HG02973 (cell line): Measurements from ENCODE around the gene EFEMP1.

Experiments used
- ATAC-seq: cut with Tn5 transposase; IDR thresholded peaks from one replicate; pipeline ENCODE4 v1.9.1; 2021; ENCODE audit warnings: moderate library complexity; ENCODE audit not compliant: unreplicated experiment

Gene EFEMP1, protein sequence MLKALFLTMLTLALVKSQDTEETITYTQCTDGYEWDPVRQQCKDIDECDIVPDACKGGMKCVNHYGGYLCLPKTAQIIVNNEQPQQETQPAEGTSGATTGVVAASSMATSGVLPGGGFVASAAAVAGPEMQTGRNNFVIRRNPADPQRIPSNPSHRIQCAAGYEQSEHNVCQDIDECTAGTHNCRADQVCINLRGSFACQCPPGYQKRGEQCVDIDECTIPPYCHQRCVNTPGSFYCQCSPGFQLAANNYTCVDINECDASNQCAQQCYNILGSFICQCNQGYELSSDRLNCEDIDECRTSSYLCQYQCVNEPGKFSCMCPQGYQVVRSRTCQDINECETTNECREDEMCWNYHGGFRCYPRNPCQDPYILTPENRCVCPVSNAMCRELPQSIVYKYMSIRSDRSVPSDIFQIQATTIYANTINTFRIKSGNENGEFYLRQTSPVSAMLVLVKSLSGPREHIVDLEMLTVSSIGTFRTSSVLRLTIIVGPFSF

DNA sequence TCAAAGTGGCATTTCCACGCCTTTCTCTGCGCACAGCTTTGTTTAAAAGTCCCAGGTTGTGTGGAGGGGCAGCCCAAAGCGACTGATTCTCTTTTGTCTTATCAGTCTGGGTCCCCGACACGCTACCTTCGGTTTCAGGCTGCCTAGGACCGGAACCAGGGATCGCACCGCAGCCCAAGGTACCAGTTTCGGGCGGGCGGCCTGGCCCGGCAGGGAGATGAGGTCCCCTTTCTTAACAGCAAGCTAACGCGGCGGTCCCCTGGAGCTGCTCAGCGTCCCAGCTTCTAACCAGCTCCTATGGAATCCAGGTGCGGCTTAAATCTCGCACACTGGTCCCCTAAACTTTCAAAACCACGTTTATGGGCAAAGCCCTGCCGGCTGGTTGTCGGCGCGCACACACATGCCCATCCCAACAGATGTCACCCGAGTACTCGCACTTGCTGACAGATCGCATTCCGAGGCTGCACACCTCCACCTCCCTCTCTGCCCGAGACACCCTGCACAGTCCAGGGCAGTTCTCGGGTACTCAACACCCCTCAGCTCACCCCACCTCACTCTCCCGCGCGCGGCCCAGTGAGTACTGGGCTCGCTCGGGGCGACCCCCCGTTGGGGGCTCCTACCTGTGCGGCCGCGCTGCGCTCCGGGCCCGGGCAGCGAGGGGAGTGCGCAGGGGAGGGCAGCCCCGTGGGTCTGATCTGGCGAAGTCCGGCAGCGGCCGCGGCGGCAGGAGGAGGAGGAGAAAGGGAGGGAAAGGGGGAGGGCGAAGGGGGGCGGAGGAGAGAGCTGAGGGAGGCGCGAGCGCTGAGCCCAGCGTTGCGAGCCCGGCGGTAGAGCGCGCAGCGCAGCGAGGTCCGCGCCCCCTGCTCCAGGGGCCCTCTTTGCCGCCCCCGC is at the start of gene EFEMP1:
Gene EFEMP1, minus strand, starts transcription at position 692 of the 891 bp plus-strand sequence. CDS start 1,342 bp downstream, outside the sequence.
- peak; percentile 70 for ATAC-seq

DNA sequence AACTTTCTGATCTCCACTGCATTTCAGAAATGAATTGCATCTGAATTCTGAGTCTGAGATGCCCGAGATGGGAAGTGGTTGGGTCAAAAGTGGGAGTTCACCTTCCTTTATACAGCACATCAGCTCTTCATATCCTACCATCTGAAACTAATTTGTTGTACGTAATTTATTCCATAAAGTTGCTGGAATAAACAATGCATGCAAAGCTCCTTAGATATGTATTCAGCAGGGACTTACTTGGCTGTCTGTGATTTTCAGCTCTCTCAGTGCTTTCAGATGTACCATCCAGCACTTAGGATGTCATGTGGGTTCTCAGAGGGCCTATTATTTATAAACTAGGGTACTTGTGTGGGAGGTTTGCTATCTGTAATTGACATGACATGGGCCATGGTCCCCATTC is 46.9 kb upstream of the EFEMP1 start:
- no peak for ATAC-seq

DNA sequence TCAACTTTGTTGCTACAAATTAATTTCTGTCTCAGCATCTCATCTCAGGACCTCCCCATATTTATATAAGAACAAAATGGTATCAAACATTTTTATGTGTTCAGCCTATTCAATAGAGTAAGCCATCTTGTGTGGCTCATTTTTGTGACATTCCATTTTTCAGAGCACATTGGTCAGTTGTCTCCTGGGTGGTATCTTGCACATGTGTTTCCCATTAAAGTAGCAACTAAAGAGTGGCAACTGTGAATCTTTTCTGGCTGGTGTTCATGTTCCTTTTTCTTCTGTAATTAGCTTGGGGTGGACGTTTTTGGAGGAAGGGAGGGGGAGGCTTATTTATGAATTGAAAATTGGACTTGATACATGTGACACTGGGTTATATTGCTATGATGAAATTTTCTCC is 45.4 kb upstream of the EFEMP1 start:
- no peak for ATAC-seq

DNA sequence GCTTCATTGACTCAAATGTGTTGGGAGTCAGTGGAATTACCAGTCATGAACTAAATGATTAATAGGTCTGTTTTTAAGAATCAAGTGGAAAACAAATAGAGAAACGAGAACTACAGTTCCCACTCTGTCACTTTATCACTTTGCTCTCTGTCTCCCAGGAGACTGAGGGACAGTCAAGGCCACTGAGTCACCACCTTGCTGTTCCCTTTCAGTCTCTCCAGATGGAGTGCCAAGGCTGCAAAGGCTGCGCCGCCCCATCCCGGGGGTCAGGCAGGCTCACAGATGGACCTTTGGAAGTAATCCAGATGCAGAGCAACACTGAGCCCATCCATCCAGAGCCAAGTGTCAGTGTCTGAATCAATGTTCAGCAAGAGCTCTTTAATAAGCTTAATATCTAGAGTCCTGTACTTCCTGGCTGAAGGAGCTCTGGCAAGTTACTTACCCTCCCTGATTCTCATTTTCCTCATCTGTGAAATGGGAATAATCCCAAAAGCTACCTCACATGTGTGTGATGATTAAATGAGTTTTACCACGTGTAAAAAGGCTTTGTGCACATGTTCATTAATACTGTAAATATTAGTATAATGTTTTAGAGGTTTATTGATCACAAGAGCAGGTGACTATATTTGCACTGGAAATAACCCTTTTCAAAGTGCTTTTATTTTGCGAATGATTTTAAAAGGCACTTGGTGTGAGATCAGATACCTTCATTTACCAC is 43.0 kb upstream of the EFEMP1 start:
- ATAC-seq: no peak

DNA sequence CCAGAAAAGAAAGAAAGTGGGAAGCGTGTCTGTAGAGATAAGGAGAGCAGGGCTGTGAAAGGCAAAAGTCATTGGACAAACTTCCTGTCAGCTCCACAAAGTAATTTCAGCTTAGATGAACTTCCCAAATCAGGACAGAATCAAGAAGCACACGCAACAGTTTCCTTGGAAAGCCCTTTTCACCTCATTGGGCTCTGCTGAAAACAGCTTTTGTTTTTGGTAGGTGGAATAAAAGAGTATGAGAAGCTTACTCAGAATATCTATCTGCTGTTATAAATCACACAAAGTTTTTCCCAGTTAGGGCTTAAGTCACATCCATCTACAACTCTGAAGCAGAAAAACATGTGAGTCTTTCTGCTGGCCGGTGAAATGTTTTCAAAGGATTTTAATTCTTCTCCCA is 42.4 kb upstream of the EFEMP1 start:
- no peak for ATAC-seq

DNA sequence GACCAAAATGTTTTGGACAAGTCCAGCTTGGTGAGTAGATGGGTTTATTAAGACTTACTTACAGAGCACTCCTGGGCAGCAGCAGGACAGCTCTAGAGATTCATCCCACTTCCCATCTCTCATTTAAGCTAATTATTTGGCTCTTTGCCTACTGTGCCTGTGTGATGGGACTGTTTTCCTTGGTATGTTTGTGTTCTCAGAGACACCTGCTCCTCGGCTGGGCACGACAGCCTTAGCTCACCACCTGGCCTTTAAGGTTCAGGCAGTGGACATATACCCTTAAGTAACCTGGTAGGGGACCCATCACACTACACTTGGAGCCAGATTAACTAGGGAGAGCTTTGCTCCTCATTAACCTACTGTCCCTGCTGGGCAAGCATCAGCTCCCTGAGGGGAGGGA is 41.7 kb upstream of the EFEMP1 start:
- ATAC-seq: no peak

DNA sequence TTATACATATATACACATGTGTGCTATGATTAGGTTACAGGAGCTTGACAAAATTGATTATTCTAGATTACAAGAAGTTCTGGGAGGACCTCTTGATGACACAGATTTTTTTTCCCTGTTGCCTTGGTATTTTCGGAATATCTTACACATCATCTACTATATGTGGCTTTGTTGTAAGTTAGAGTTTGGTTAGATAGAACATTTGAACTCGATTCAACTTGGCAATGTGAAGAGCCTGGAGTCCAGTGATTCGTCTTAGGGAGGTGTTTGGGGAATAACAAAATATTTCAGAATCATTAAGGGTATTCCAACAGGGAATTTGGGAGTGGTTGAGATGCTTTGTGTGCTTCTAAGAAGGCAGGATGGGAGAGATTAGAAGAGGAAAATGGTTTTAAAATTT is 39.3 kb upstream of the EFEMP1 start:
- ATAC-seq: no peak

DNA sequence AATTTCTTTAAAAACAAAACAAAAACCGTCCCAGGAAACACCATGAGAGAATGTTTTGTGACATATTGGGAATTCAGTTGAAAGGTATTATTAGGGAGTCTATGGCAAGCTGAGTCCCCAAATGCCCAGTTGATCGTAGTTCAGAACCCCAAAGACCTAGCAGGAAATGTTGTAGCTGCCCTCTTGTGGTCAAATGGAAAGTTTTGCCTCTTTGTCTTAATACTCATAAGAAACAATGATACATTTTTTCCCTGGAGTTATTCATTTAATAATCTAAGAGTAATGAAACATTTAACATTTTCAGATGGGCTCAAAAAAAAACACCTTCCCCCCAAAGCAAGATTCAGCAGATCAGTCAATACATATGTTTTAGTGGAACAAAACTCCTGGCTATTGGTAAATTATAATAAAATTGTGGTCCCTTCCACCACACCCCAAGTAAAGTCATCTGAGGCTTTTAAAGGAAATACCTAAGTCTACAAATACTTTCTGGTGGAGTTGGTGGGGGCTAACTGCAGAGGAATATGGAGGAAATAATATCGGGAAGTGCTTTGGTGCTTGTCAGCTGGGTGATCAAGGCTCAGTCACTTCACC is 37.8 kb upstream of the EFEMP1 start:
- no peak for ATAC-seq

DNA sequence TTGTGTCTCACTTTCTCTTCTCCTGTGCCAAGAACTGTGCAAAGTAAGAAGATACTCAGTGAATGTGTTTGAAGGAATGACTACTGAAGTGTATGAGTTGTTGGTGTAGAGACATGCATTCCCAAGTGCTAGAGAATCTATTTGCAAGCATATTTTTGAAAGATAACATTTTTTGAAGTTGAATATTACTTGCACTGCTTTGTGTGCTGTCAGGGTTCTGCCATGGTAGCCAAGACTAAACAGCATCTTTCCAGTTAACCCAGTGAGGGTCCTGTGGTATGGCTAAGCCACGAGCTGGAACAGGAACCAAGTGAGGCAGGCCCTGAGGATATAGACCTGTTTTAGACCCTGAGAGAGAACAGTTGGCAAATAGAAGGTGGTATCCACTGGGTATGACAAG is 35.2 kb upstream of the EFEMP1 start:
- no peak for ATAC-seq

DNA sequence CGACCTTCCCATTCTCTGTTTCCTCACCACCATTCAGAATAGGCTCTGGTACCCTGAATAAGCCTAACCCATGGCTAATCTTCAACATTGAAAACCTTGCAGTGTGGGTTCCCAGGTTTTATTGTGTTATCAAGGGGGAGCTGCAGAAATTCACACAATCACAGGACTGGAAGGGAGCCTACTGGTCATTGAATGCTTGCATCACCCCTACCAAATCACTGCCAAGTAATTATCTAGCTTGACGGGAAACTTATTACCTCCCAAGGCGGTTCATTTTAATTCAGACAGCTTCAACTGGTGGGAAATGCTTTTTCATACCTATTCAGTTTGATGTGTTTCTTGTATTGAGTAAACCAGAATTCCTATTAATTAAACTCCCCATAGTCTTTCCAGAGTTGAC is 33.6 kb upstream of the EFEMP1 start:
- no peak for ATAC-seq

DNA sequence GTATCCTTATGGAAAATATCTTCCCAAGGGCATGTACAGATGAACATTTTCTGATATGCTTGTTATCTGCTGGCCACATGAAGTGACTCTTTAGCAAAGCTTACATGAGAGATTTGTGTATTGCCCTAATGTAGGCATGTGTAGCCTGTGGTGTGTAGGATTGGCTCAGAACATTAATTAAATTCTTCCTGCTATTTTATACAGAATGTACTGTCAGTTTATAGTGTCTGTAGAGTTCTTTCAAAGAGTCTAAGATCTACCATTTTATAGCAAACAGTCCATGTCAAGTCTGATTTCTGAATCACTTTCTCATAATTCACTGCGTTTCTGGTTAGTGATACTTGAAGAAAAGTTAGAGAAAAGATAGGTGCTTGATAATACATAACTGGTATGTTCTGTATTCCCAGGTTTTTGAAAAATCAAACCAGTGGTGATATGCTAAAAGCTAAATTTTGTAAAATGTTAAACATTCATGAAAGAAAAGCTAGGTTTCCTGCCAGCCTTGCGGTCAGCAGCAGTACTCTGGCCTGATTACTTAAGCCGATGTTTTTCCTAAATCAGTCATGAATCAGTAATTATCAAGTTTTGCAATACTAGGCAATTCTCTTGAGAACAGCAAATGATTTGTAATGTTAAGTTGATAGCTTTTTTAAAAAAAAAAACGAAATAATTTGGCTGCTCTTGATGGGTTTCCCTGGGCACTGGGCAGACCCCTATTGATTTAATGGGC is 30.9 kb upstream of the EFEMP1 start:
- no peak for ATAC-seq

DNA sequence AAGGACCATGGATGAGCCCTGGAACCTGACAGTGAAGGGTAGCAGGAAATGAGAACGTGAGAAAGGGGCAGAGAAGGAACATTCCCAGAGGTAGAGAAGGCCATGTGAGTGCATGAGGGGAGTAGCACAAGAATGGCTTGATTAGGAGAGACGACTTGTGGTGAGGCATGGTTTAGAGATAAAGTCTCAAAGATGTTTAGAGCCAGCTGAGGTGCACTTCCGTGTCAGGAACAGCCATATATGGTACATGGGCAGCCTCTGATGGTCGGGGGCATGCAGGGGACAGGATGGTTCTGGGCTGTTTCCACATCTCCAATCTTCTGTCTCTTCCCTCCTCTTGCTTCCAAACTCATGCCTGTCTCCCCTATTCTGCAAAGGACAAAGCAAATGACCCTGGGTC is 28.8 kb upstream of the EFEMP1 start:
- no peak for ATAC-seq

DNA sequence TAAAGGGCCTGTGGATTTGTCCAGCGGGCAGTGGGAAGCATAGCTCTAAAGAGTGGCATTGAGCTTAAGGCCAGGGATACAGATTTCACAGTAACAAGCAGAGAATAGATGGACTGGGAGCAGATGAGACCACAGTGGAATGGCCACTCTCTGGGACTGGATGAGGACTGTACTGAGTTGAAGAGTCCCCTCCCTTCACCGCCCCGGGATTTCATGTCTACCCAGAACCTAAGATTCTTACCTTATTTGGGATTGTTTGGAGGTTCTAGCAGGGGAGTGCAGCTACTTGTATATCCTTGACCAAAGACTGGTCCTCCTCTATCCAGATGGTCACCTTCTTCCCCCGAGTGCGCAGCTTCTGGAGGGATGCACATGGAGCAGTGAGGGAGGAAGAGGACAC is 28.0 kb upstream of the EFEMP1 start:
- no peak for ATAC-seq

DNA sequence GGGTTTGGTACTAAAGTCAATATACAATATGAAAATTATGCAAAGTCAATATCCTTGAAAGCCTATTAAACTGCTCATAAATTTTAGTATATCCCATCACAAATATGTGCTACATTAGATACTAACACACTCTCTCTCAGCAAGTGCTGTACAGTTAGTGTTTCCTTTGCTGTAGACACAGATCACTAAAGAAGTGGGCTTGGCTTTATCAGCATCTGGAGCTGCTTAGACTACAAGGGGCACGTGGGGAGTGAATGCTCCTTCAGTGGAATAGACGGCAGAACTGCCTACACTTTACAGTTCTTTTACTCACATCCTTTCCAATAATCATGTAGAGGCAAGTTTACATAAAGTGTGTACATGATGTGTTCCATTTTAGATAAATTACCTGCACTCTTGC is 26.0 kb upstream of the EFEMP1 start:
- no peak for ATAC-seq

DNA sequence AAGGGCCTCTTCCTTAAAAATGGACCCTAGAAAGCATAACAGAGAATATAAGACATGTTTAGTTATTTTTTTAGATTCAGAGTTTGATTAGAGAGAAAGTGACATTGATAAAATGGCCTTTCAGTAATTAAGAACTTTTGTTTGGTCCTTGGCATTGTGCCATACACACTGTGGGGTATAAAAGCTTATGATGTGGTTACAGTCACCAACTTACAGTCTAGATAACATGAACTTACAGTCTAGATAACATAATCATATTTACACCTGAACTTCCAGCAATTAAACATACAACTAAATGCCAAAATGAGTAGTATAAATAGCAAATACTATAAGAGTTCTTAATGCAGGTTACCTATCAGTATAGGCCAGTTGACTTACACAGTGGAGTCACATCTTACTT is 25.6 kb upstream of the EFEMP1 start:
- no peak for ATAC-seq

DNA sequence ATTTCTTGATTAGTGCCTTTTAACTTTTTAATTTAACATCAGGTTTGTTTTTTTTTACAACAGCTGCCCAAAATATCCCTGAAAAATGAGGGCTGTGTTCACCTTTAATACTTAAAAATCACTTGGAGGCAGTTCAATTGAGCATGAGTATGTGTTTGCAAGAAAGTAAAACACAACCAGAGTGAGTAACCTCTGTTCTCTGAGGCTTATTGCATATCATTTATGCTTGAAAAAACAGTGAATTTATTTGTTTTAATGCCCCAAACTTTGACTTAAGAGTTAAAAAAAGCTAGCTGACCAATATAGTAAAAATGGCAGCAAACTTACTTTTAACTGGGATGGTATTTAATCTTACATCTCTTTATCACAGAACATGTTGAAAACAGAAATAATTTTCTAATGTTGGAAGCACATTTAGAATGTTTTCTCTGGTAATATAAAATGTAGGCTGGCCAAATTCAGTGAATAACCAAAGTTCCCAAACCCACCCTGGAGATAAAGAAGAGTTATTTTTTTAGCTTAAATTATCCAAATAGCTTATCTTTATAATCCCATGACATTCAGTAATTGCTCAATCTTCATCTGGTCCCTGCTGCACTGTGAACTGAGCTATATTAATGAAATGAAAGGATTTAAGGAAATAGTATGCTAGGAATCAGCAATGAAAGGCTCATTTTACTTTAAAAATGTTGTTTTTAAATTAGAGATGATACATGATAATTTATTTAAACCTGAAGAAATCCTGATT is 24.8 kb upstream of the EFEMP1 start:
- ATAC-seq: no peak

DNA sequence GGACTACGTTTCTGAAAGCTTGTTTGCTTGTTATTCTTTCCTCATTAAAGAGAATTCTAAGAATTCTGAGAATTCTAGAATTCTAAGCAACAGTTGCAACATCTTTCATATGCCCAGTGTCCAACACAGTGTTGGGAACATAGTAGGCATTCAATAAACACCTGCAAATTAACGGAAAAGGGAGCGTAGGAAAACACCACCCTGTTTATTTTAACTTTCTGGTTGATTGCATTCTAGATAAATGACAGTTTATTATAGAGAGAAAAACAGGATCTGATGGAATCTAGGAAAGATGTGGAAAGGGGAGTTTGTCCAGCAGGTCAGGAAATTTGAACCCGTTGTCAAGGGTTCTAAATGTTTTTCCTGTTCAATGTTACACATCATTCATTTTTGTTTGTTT is 24.2 kb upstream of the EFEMP1 start:
- no peak for ATAC-seq

DNA sequence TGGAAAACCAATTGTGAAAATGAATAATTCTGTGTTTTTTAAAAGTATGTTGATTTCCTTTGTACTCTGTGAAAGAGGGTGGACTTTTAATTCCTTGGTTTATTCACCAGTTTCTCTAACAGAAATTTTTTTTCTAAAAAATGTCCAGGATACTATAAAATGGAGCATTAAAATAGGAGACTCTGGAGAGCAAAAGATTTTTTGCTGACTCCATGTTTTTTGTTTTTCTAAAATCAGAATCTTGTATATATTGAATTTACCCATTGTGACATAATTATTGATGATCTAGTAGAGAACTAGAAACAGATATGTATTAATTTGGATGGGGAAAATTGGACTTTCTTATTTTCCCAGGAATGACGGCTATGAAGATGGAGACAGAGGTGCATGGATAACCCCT is 23.2 kb upstream of the EFEMP1 start:
- ATAC-seq: no peak

DNA sequence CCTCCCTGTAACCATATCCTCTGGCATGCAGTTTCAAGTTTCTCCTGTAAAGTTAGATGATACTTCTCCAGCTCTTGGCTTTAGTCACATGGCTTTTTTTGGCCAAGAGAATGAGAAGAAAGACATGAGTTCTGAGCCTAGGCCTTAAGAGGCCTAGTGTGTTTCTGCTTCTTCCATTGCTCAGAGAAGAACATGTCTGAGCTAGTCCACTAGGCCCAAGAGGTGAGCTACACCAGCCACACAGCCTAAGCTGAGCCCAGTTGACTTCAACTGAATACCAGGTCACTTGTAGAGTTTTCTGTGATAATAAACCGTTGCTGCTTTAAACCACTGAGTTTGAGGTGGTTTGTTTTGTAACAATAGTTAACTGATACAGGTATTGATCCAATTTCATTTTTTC is 19.9 kb upstream of the EFEMP1 start:
- ATAC-seq: no peak

DNA sequence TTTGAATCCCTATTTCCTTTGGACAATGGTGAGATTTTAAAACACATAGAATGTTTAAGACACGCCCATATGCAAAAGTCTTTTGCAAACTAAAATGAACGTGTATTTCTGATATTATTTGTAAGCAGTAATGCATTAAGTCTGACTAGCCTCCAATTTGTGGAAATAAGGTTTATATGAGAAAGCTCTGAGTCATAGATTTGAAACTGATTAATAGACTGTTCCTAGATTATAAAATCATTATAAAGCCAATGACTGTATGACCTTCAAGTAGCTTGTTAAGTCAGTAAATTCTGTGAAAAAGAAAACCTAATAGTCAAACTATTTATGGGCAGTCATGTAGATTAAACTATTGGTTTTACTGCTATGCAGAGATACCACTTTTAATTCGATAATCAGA is 12.8 kb upstream of the EFEMP1 start:
- no peak for ATAC-seq
